22Rv1 (cell line): ENCODE measurements around the gene KIRREL3.

ENCODE experiments used
- H3K27ac ChIP-seq: fragments of 450-650 bp; 2 replicates; pipeline ENCODE4 v1.5.1; 2017
- CTCF ChIP-seq: fragments of 450-650 bp; IDR thresholded peaks from 2 replicates; pipeline ENCODE4 v1.5.1; 2017; ENCODE audit warnings: mild to moderate bottlenecking
- ZFX ChIP-seq: fragments of 450-650 bp; IDR thresholded peaks from 2 replicates; pipeline ENCODE4 v1.6.1; 2017; ENCODE audit warnings: antibody characterized with exemption, borderline replicate concordance

KIRREL3 gene

GRCh38 chr11:126499131-126499752, 501.3 kb downstream of the KIRREL3 start:
- TF ChIP-seq CTCF: no peak
- no peak for TF ChIP-seq ZFX
- no peak overlapping the region for H3K27ac ChIP-seq

DNA sequence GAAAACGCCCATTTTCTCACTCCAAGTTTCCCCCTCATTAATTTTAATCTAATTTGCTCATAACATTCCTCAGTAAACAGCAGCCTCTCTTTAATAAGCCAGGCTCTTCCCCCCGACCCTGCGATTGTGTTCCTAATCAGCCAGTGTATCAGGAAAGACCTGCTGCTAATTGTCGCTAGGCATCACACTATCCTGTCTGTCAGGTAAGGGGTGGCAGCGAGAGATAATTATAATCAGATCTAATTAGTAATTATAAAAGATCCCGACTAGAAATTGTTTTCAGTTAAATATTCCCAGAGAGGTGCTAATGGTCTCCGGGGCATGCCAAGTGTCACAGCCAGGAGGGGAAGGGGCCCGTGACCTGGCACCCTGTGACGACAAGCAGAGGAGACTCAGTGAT, 502.3 kb downstream of the KIRREL3 start:
- TF ChIP-seq ZFX (no peak), CTCF (no peak)
- H3K27ac ChIP-seq: no peak overlapping the region

GRCh38 chr11:126497581-126498122, 502.9 kb downstream of the KIRREL3 start:
- no peak overlapping the region for H3K27ac ChIP-seq
- TF ChIP-seq ZFX: no peak
- TF ChIP-seq CTCF: no peak

- no peak overlapping the region for H3K27ac ChIP-seq
- no peak for TF ChIP-seq ZFX
- no peak for TF ChIP-seq CTCF
Observed at GRCh38 chr11:126496576-126497337, 503.8 kb downstream of the KIRREL3 start.

DNA sequence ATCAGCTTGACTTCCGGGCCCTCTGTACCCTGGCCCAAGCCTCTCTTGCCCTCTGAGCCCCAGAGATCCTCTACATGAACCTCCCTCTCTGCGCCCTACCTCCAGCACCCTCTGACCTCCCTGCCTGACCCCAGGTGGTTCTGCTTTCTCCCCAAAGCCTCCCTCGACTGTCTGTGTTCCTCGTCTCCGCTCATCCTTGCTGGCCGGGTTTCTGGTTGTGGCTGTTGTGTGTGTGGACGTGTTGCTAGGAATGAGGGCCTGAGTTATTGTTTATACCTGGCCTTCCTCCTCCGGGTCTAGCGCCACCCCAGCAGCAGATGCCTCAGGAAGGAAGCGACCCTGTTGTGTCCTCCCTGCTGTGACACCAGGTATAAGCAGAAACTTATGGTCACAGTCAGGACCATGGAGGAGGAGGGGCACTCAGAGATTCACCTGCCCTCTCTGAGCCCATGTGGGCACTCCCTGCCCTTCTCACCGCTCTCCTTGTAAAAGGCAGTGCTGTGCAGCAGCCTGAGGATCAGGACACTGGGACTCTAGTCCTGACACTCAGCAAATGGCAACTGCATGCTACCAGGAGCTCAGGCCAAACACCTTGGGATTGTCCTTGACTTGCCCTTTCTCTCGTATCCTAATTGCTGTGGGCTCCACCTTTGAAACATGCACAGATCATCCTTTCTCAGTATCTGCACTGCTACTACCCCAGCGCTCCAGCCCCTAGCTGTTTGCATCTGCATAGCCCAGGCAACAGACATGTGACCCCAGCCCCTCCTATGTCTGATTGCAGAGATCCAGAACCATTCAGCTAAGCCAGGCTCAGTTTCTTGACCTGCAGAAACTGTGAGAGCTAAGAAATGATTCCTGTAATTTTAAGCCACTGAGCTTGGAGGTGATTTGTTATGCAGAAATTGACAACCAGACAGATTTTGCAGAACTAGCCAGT, 505.0 kb downstream of the KIRREL3 start:
- H3K27ac ChIP-seq: no peak overlapping the region
- TF ChIP-seq ZFX: no peak
- no peak for TF ChIP-seq CTCF

GRCh38 chr11:126494831-126495230, 505.7 kb downstream of the KIRREL3 start:
- no peak for TF ChIP-seq ZFX
- TF ChIP-seq CTCF: no peak
- H3K27ac ChIP-seq: no peak overlapping the region
